DOHH2 (cell line): ENCODE data around the gene RIPOR3.

Experiments
- H3F3A ChIP-seq: fragments of 200-600 bp; sonication (generic), shearing (Covaris generic); 2 replicates; pipeline ENCODE4 v1.6.0; 2016; ENCODE audit warnings: antibody characterized with exemption, mild to moderate bottlenecking; ENCODE audit not compliant: control insufficient read depth, insufficient read depth
- H3K27ac ChIP-seq: fragments of 200-600 bp; sonication (generic); 2 replicates; pipeline ENCODE4 v1.5.1; 2014; ENCODE audit warnings: low read depth, mild to moderate bottlenecking, low read length, moderate library complexity
- H3K27me3 ChIP-seq: fragments of 200-600 bp; sonication (generic); 2 replicates; pipeline ENCODE4 v1.6.1; 2014; ENCODE audit warnings: mild to moderate bottlenecking, low read length, mixed read lengths; ENCODE audit not compliant: control insufficient read depth
- H3K36me3 ChIP-seq: fragments of 200-600 bp; sonication (generic); 2 replicates; pipeline ENCODE4 v1.6.1; 2014; ENCODE audit warnings: mild to moderate bottlenecking, low read length, moderate library complexity, mixed read lengths; ENCODE audit not compliant: control insufficient read depth
- H3K4me1 ChIP-seq: fragments of 200-600 bp; sonication (generic); 2 replicates; pipeline ENCODE4 v1.6.1; 2014; ENCODE audit warnings: mild to moderate bottlenecking, low read length, mixed read lengths; ENCODE audit not compliant: control insufficient read depth
- H3K4me2 ChIP-seq: fragments of 200-600 bp; sonication (generic); 2 replicates; pipeline ENCODE4 v1.6.0; 2014; ENCODE audit warnings: mild to moderate bottlenecking, low read length, moderate library complexity
- H3K4me3 ChIP-seq: fragments of 200-600 bp; sonication (generic); 2 replicates; pipeline ENCODE4 v1.5.1; 2014; ENCODE audit warnings: mild to moderate bottlenecking, low read length, mixed read lengths
- H3K79me2 ChIP-seq: fragments of 200-600 bp; sonication (generic); 2 replicates; pipeline ENCODE4 v1.6.1; 2014; ENCODE audit warnings: mild to moderate bottlenecking, low read length, mixed read lengths; ENCODE audit not compliant: control insufficient read depth
- H3K9me2 ChIP-seq: fragments of 200-600 bp; sonication (generic); replicated peaks from 2 replicates; pipeline ENCODE4 v1.6.1; 2014; ENCODE audit warnings: mild to moderate bottlenecking, low read length, mixed read lengths; ENCODE audit not compliant: control insufficient read depth
- H3K9me3 ChIP-seq: fragments of 200-600 bp; sonication (generic); 2 replicates; pipeline ENCODE4 v1.6.1; 2014; ENCODE audit warnings: antibody characterized with exemption, low read length, mixed read lengths; ENCODE audit not compliant: control insufficient read depth, insufficient read depth
- H4K20me1 ChIP-seq: fragments of 200-600 bp; sonication (generic); 2 replicates; pipeline ENCODE4 v1.6.0; 2014; ENCODE audit warnings: low read depth, mild to moderate bottlenecking, antibody characterized with exemption, low read length, moderate library complexity; ENCODE audit not compliant: control insufficient read depth, insufficient read depth
- CTCF ChIP-seq: fragments of 200-600 bp; sonication (generic); IDR thresholded peaks from one replicate; pipeline ENCODE4 v1.5.1; 2014; ENCODE audit warnings: antibody characterized with exemption, mild to moderate bottlenecking, low read depth, low read length; ENCODE audit not compliant: poor library complexity, severe bottlenecking
- EZH2phosphoT487 ChIP-seq: fragments of 200-600 bp; sonication (generic); IDR thresholded peaks from 2 replicates; pipeline ENCODE4 v1.6.1; 2017; ENCODE audit warnings: borderline replicate concordance, mild to moderate bottlenecking, antibody characterized with exemption, low read length, moderate library complexity, mixed read lengths

The RIPOR3 gene

GRCh38 chr20:50668798-50669197, 22.5 kb downstream of the RIPOR3 start:
- Histone ChIP-seq H3K79me2 (no peaks in the 10 kb centered on the region), H3K27me3 (no peaks in the 10 kb centered on the region), H3K4me1 (no peaks in the 10 kb centered on the region), H3K9me3 (no peaks in the 10 kb centered on the region), H3K27ac (no peak overlapping the region), H4K20me1 (no peaks in the 10 kb centered on the region), H3K4me2 (no peak overlapping the region), H3F3A (no peaks in the 10 kb centered on the region), H3K9me2 (no peaks in the 10 kb centered on the region), H3K4me3 (no peak overlapping the region), H3K36me3 (no peaks in the 10 kb centered on the region)
- TF ChIP-seq EZH2phosphoT487: no peak
- TF ChIP-seq CTCF: no peak

GRCh38 chr20:50668326-50668725, 23.0 kb downstream of the RIPOR3 start:
- Histone ChIP-seq H3K27ac (no peak overlapping the region), H3K4me2 (no peak overlapping the region), H3K9me2 (no peaks in the 10 kb centered on the region), H4K20me1 (no peaks in the 10 kb centered on the region), H3K36me3 (no peaks in the 10 kb centered on the region), H3K4me1 (no peaks in the 10 kb centered on the region), H3K9me3 (no peaks in the 10 kb centered on the region), H3F3A (no peaks in the 10 kb centered on the region), H3K79me2 (no peaks in the 10 kb centered on the region), H3K27me3 (no peaks in the 10 kb centered on the region), H3K4me3 (no peak overlapping the region)
- TF ChIP-seq EZH2phosphoT487 (no peak), CTCF (no peak)

GRCh38 chr20:50666709-50667298, 24.5 kb downstream of the RIPOR3 start:
- H3K27ac ChIP-seq: no peak overlapping the region
- H3K4me3 ChIP-seq: no peak overlapping the region
- H4K20me1 ChIP-seq: no peaks in the 10 kb centered on the region
- no peaks in the 10 kb centered on the region for H3K4me1 ChIP-seq
- H3F3A ChIP-seq: no peaks in the 10 kb centered on the region
- no peaks in the 10 kb centered on the region for H3K27me3 ChIP-seq
- H3K4me2 ChIP-seq: no peak overlapping the region
- no peaks in the 10 kb centered on the region for H3K9me3 ChIP-seq
- no peaks in the 10 kb centered on the region for H3K36me3 ChIP-seq
- TF ChIP-seq CTCF (no peak), EZH2phosphoT487 (no peak)
- H3K79me2 ChIP-seq: no peaks in the 10 kb centered on the region
- no peaks in the 10 kb centered on the region for H3K9me2 ChIP-seq
